ENCODE results near the gene AP2A1.
A peak's percentile ranks its signal among the peaks of the same experiment; 100 is the strongest.

The AP2A1 gene

DNA sequence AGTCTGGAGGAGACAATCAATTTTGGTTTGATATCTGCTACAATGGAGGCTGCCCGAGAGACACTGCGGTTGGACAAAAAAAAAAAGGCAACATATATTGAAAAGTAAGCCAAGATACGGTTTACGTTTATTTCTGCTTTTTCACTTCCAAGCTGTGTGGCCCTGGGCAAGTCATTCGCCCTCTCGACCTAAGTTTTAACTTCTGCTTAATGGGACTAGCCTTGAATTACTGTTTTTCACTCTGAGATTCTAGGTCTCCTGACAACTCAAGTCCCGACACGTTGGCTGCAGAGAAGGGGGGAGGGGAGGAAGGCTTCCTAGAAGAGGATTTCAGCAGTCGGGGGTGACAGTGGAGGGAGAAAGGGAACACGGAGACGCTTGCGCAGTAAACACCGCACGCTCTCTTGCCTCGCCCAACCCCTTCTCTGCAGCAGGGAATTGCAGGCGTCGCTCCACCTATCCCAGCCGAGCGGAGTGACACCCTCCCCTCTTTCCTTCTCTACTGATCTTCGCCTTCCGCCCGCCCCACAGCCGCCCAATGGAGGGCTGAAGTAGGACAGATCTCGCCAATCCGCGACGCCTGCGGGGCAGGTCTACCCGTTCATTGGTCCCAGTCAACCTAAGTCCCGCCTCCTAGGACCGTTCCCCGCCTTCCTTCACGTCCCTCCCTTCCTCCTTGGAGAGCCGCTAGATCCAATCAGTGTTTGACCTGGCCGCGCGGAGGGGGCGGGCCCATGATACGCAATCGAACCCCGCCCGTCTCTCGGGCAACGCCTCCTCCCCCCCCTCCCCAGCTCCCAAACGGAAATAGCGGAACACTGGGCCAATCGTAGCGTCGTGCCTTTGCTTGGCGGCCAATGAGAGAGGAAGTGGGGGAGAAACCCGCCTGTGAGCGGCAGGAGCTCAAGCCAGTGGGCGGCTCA lies 533 bp upstream of the AP2A1 start:
- peak; percentile 100 for DNase-seq (ENCODE audit: low read depth in 2 of 2)

GRCh38 chr19:49767381-49767780 lies 580 bp downstream of the AP2A1 start:
- no peak for DNase-seq (ENCODE audit: low read depth in 2 of 2)

DNA sequence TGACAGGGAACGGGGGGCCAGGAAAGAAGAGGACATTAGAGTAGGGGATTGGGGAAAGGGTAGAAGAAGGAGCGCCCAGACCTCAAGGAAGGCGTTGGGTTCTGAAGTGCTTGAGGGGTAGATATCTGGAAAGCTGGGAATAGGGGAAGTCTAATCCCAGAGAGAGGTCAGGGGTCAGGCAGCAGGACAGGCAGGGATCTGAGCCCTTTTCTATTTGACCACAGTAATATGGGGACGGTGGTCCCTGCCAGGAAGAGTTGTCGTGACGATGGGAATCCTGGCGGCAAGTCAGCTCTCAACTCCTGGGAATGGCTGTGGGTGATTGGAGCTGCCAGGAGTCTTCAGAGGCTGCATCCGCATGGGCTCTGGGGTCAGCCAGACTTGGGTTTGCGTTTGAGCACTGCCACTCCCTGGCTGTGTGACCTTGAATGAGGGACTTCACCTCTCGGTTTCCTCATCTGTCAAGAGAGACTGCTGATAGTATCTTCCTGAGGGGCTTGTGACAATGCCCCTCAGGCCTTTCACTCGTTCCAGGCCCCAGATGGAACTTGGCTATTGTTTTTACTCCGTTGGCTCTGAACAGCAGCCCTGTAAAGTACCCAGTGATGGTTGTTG lies 1.3 kb downstream of the AP2A1 start:
- no peak for DNase-seq (ENCODE audit: low read depth in 2 of 2)

DNA sequence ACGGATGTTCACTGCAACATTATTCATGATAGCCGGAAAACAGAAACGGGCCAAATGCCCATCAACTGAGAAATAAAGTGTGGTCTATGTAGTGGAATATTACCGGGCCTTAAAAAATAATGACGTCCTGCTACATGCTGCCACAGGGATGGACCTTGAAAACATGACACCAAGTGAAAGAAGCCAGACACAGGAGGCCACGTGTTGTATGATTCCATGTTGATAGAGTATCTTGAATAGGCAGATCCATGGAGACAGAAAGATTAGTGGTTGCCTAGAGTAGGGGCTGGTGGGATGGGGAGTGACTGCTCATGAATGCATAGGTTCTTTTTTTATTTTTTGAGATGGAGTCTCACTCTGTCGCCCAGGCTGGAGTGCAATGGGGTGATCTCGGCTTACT lies 3.7 kb downstream of the AP2A1 start:
- no peak for DNase-seq (ENCODE audit: low read depth in 2 of 2)

DNA sequence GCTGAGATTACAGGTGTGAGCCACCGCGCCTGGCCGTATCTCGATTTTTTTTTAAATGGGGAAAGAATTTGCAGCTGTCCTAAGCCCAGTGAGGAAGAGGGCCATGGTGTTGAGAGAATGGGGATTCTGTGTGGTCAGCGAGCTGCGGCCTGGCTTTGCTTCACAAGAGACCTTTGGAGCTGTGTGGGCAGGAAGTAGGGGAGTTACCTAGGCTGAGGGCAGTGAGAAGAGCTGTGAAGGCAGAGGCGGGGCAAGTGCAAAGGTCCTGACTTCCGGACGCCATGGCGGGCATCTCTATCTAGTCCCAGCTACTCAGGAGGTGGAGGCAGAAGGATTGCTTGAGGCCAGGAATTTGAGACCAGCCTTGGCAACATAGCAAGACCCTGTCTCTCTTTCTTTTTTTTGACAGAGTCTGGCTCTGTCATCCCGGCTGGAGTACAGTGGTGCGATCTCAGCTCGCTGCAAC lies 4.9 kb downstream of the AP2A1 start:
- no peak for DNase-seq (ENCODE audit: low read depth in 2 of 2)

DNA sequence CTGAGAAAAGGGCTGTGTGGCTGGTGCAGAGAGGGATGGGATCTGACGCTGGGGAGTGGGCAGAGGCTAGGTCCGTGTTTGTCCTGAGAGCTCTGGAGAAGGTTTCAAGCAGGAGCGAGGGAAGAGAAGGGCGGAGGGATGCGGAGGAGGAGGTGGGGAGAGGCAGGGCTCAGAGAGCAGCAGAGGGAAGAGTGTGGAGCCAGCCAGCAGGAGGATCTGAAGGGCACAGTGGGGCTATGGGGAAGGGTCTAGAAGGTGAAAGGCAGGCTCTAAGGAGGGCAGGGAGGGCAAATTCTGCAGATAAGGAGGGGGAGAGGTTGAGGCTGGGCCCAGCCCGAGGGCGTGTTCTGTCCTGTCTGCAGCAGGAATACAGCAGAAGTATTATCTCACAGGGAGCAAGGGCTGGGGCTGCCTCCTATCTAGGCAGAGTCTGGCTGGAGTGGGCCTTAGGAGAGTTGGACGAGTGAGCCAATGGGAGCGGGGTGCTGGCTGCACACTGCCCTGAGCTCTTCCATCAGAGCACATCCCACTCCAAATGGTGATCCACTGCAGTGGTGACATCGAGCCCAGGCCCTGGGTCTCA lies 6.1 kb downstream of the AP2A1 start:
- no peak for DNase-seq (ENCODE audit: low read depth in 2 of 2)

- DNase-seq (ENCODE audit: low read depth in 2 of 2), result no peak
Measured at GRCh38 chr19:49773663-49774350, 7.0 kb downstream of the AP2A1 start.

DNA sequence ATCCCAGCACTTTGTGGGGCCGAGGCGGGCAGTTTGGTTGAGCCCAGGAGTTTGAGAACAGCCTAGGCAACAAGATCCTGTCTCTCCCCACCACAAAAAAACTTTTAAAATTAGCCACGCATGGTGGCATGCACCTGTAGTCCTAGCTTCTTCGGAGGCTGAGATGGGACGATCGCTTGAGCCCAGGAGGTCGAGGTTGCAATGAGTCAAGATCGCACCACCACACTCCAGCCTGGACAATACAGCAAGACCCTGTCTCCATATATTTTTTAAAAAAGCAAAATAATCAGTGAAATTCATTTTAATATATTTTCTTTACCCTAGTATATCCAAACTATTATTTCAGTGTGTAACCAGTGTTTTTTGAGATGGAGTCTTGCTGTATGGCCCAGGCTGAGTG lies 8.2 kb downstream of the AP2A1 start:
- DNase-seq (ENCODE audit: low read depth in 2 of 2), result no peak

DNA sequence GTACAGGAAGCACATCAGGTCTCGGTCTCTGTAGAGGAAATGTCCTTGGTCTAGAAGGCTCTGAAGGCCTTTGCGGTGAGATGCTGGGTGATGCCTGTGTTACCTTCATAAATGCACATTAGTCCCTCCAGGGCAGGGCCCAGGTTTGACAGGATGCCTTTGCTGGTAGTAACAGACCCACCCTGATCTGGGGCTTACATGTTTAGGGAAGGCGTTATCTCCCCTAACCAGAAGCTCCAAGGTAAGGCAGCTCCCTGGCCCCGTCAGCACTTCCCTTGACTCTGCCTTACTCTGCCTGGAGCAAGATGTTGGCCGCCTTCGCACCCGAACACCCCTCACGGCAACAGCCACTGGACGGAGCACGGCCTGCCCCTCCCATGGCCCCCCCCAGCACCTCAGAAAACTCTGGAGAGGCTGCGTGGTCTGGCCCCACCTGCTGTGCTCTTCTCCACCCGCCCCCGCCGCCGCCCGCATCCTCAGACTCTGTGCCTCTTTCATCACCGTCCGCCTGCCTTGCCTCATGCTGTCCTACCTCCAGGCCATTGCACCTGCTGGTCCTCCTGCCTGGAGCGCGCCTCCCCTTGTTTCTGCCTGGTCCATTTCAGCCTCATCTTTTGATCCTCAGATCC lies 9.1 kb downstream of the AP2A1 start:
- DNase-seq (ENCODE audit: low read depth in 2 of 2), result no peak

DNA sequence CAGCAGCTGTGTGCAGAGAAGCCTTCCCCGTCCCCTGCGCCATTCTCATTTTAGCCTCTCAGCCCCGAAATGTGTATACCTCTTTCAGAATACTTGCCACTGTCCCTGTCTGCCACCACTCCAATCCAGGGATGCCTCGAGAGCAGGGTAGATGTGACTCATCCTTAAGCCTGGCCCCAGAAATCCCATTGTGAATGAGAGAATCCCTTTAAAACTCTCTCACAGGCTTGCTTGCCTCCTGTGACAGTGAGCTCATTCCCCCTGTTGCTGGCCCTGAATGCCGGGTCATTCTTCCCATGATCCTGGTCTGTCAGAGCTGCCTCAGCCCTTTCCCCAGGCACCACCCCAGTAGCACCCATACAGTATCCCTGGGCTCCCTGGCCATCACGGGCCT lies 9.6 kb downstream of the AP2A1 start:
- DNase-seq (ENCODE audit: low read depth in 2 of 2), result no peak

DNA sequence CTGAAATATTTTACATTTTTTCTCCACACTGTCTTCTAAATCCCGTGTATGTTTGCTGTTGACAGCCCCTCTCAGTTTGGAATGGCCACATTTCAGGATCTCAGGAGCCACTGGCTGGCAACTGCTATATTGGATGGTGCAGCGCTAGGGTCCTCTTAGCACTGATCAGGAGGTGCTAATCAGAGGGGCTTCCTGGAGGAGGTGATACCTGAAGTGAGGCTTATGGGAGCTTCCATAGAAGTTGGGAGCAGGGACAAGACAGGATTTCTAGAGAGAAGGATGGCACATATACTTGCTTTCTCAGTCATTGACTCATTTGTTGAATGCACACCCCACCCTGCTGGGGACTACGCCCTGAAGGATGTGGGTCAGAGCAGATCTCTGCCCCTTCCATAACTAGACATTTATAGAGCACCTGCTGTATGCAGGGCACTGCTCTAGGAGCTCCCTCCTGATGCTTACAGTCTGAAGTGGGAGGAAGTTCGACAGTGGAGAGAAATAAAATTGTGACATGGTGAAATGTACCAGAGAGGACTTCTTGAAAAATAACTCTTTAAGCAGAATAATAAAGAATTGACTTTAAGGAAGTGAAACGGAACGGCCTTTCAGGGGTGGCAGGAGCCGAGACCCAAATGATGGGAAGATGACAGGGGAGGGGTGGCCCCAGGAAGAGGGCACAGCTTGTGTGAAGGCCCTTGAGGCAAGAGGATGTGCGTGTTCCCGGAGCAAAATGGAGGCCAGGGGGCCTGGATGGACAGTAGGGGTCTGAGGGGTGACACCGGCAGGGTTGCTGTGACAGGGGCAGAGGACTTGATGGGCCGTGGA lies 13.1 kb downstream of the AP2A1 start:
- DNase-seq (ENCODE audit: low read depth in 2 of 2), result no peak

- no peak for DNase-seq (ENCODE audit: low read depth in 2 of 2)
Measured at GRCh38 chr19:49780861-49781260, 14.1 kb downstream of the AP2A1 start.

DNA sequence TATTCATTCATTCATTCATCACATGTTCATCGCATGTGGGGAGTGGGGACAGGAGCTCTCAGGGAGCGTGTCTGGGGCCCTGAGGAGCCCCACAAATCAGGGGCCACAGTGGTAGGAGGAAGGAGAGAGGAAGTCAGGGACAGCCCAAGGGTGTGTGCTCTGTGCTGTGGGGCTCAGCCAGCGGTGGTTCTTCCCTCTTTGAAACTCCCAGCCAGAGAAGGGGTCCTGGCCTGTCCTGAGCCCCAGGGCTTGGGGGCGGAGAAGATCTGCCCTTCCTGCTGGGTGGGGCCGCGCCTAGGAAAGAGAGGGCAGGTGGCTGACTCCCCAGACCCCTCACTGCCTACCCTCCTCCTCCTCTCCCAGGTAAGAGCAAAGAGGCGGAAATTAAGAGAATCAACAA lies 14.6 kb downstream of the AP2A1 start:
- DNase-seq (ENCODE audit: low read depth in 2 of 2), result no peak

GRCh38 chr19:49782515-49782914 lies 15.7 kb downstream of the AP2A1 start:
- no peak for DNase-seq (ENCODE audit: low read depth in 2 of 2)

- DNase-seq (ENCODE audit: low read depth in 2 of 2), result no peak
Measured at GRCh38 chr19:49786376-49786820, 19.6 kb downstream of the AP2A1 start.

DNA sequence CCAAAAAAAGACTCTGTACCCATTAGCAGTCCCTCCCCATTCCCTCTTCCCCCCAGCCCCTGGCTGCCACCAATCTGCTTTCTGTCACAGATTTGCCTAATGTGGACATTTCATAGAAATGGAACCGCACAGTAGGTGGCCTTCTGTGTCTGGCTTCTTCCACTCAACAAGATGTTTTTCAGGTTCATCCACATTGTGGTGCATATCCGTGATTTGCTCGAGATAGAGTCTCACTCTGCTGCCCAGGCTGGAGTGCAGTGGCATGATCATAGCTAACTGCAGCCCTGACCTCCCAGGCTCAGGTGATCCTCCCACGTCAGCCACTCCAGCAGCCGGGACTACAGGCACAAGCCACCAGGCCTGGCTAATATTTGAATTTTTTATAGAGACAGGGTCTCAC lies 20.9 kb downstream of the AP2A1 start:
- no peak for DNase-seq (ENCODE audit: low read depth in 2 of 2)

DNA sequence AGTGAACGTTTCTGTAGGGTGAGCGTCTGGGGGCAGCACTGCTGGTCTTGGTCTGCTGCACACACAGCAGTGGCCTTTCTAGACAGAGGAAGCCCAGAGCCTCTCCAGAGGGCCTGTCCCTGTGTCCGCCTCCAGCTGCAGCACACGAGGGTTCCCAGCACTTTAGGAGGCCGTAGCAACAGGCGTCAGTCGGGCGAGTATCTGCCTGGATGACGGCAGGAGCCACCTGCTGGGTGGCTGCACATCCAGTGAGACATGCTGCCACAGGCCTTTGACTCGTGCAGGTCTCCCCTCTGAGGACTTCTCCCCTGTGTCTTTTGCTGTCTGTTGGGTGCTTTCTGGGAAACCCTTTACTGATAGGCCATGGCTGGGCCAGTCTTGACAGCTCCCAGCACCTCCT lies 22.1 kb downstream of the AP2A1 start:
- no peak for DNase-seq (ENCODE audit: low read depth in 2 of 2)

DNA sequence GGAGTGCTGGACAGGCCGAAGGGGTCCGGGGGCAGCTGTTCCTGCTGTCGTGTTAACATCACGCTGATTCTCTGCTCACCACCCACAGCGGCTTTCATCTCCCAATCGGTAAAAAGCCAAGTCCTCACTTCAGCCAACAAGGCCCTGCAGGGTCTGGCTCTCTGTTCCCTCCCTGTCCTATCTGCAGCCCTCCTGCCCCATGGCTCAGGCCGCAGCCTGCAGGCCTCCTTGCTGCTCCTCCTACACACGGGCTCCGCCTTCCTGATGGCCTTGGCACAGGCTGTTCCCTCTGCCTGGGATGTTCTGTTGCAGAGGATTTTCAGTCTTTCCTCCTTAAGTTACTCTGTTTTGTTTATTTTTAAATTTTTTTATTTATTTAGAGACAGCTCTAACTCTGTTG lies 24.1 kb downstream of the AP2A1 start:
- DNase-seq (ENCODE audit: low read depth in 2 of 2), result no peak

- no peak for DNase-seq (ENCODE audit: low read depth in 2 of 2)
Measured at GRCh38 chr19:49791776-49792445, 25.1 kb downstream of the AP2A1 start.

DNA sequence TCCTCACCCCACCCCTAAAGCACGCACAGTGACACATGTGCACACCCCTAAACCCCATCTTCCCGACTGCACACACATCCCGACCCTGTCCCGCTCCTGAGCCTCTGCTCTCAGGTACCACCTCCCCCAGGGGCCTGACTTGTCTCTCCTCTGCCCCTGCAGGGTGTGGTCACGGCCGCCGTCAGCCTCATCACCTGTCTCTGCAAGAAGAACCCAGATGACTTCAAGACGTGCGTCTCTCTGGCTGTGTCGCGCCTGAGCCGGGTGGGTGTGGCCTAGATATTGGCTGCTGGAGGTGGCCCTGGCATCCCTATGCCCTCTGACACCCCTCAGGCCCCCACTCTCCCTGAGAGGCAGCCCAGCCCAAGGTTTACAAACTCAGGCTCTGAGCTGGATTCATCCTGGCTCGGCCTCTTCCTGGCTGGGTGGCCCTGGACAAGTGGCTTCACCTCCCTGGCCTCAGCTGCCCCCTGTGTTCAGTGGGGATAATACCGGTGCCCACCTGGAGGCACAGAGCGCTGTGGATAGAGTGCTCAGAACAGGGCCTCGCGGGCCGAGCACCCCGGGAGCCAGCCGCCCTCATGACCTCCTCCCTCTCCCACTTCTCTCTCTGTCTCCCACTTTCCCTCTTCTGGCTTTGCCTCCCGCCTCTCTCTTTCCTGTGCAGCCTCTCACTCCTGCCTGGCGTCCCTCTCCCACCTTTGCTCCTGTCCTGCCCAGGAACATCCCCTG lies 26.2 kb downstream of the AP2A1 start:
- no peak for DNase-seq (ENCODE audit: low read depth in 2 of 2)

Data from fibroblast of skin of left biceps (primary cell).